Measurements from ENCODE around the gene FSTL4.

GRCh38 chr5:133311176-133311575, 301.2 kb downstream of the FSTL4 start:
- TF ChIP-seq EP300 (IDR thresholded peaks at IDR 0.05) (no peak), CTCF (IDR thresholded peaks at IDR 0.05) (no peak), POLR2AphosphoS5 (IDR thresholded peaks at IDR 0.05) (no peak)

Measured in upper lobe of left lung (tissue), 4 donors.